Fibroblast of mammary gland (primary cell): ENCODE measurements around the gene ARHGEF1.

ENCODE experiments used
- DNase-seq: peaks from one replicate; pipeline ENCODE4 v3.0.0-alpha.2; 2010; ENCODE audit warnings: low read depth
- H3K4me3 ChIP-seq: 2 replicates; pipeline ENCODE4 v1.5.1; 2011; ENCODE audit warnings: low read depth, mild to moderate bottlenecking, low read length, moderate library complexity; ENCODE audit not compliant: control insufficient read depth
- TF ChIP-seq, protein P1 (sequence below): conservative IDR thresholded peaks from 2 replicates; pipeline ENCODE4 v1.5.1; 2011; ENCODE audit warnings: low read depth, low read length, inconsistent platforms; ENCODE audit not compliant: control insufficient read depth, insufficient read depth

The ARHGEF1 gene

DNA sequence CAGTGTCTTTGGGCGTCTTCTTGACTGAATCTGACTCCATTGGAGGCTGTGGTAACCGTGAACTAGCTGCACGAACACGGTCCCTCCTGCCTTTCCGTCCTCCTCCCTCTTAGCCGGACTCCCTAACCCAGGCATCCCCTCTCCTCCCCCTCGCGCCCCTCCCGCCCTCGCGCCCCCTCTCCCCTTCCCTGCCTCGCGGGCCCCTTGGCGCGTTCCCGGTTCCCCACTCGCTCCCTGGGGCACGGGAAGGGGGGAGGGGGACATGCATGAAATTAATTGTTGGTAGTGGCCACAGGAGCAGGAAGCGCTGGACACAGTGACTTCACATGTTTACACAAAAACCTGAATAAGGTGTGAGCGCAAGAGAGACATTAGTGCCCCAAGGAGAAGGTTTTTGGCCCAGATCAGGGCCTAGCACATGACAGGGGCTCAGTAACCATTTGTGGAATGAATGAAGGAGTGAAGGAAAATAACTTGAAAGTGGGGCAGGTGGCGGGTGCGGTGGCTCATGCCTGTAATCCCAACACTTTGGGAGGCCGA, 37.9 kb upstream of the ARHGEF1 start:
- no peak overlapping the region for H3K4me3 ChIP-seq
- no peak for DNase-seq
- TF ChIP-seq, protein P1, sequence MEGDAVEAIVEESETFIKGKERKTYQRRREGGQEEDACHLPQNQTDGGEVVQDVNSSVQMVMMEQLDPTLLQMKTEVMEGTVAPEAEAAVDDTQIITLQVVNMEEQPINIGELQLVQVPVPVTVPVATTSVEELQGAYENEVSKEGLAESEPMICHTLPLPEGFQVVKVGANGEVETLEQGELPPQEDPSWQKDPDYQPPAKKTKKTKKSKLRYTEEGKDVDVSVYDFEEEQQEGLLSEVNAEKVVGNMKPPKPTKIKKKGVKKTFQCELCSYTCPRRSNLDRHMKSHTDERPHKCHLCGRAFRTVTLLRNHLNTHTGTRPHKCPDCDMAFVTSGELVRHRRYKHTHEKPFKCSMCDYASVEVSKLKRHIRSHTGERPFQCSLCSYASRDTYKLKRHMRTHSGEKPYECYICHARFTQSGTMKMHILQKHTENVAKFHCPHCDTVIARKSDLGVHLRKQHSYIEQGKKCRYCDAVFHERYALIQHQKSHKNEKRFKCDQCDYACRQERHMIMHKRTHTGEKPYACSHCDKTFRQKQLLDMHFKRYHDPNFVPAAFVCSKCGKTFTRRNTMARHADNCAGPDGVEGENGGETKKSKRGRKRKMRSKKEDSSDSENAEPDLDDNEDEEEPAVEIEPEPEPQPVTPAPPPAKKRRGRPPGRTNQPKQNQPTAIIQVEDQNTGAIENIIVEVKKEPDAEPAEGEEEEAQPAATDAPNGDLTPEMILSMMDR = no peak

DNA sequence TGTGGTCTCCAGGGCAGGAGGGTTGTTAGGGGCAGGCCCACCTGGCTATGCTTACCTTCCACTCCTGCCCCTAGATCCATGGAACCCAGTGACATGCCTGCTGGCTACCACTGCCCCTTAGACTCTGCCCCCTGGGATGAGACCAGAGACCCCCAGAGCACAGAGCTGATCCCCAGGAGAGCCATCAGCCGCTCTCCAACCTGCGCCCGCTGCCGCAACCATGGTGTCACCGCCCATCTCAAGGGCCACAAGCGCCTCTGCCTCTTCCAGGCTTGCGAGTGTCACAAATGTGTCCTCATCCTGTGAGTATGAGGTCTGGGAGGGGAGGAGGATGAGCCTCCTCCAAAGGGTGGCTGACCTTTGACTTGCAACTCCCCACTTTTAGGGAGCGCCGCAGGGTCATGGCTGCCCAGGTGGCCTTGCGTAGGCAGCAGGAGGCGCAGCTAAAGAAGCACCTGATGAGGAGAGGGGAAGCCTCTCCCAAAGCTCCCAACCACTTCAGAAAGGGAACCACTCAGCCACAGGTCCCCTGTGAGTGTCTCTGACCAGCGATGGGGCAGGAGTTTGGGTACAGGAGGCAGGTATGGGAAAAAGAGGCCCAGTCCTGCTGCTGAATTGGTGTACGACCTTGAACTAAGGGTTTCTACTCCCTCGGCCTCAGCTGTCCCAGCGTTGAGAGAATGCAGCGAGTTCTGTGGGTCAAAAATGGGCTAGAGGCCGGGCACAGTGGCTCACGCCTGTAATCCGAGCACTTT, 35.5 kb upstream of the ARHGEF1 start:
- no peak for DNase-seq
- TF ChIP-seq, protein P1 = no peak
- H3K4me3 ChIP-seq = no peak overlapping the region

DNA sequence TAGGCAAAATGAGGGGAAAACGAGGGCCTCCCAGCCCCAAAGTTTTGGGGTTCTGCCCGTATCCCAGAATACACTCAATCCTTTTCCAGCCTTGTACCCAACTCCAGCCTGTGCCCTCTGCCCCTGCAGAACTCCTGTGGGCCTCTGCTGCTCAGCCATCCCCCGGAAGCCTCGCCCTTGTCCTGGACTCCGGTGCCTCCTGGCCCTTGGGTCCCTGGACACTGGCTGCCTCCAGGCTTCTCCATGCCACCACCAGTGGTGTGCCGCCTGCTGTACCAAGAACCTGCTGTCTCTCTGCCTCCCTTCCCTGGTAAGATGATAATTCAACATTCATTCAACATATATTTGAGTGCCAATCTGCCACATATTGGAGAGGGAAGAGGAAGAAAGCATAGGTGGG, 34.3 kb upstream of the ARHGEF1 start:
- DNase-seq = no peak
- TF ChIP-seq, protein P1 = no peak
- H3K4me3 ChIP-seq = no peak overlapping the region

DNA sequence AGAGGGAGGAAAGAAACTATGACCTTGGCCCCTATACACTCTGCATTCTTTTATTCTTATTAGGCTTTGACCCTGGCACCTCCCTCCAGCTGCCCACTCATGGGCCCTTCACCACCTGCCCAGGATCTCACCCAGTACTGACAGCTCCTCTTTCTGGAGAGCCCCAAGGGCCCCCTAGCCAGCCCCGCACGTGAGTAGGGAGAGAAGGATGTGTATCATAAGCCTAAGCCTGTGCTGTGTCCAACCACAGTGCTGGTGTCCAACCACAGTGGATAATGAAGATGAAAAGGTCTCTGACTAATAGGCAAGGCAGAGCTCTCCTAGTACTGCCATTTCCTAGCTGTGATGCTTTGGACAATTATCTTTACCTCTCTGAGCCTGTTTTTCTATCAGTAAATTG, 33.9 kb upstream of the ARHGEF1 start:
- TF ChIP-seq, protein P1 = no peak
- no peak for DNase-seq
- H3K4me3 ChIP-seq = no peak overlapping the region

DNA sequence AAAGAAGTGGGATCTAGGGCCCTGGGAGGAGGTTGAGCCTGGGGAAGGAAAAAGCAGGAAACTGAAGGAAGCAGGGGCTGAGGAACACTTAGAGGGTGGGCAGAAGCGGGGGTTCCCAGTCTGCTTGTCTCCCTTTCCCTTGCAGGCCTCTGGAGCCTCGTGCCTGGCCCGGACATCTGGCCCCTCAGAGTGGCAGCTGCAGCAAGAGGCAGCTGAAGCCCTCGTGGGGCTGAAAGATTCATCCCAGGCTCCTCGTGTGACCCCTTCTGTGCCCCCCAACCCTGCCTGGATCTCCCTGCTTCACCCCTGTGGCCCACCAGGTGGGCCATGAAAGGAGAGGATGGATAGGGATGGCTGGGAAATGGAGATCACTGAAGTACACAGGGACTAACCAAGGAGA, 32.6 kb upstream of the ARHGEF1 start:
- TF ChIP-seq, protein P1 = no peak
- no peak for DNase-seq
- no peak overlapping the region for H3K4me3 ChIP-seq

DNA sequence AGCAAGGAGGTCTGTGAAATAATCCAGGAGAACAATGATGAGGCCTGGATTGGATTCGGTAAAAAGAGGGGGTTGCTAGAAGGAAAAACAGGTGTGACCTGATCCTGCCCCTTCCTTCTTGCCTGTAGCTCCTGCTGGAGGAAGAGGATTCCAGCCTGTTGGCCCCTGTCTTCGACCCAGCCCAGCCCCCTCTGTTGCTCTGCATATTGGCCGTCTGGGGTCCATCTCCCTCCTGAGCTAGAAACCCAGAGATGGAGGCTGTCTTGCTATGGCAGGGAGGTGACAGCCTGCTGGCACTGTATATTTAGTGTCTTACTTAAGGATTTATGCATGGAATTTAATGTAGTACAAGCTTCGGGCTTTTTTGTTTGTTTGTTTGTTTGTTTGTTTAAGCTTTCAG, 31.5 kb upstream of the ARHGEF1 start:
- TF ChIP-seq, protein P1 = no peak
- DNase-seq = no peak
- H3K4me3 ChIP-seq = no peak overlapping the region
